Gastroesophageal sphincter (tissue), 4 donors: Measurements from ENCODE around the gene GPR37L1. TPM values are rescaled to one million over a fixed set of nuclear protein-coding genes. Genes with fewer than 3 reads are reported as not detected.

Experiments
- ATAC-seq: fragments of 150-250 bp; one replicate; pipeline ENCODE4 v1.9.1; 2016; ENCODE audit warnings: mild to moderate bottlenecking, moderate library complexity
- H3K27ac ChIP-seq, 4 donors: fragments of 200-600 bp; sonication (generic) in 3 of 4; 1 replicate in 3 of 4; 2 replicates in 1 of 4; pipeline ENCODE4 v1.5.1; 2016 to 2019
- H3K27me3 ChIP-seq: fragments of 200-600 bp; sonication (generic); one replicate; pipeline ENCODE4 v1.5.1; 2019
- H3K36me3 ChIP-seq, 2 donors: fragments of 200-600 bp; sonication (generic); one replicate each; pipeline ENCODE4 v1.5.1; 2019; ENCODE audit warnings: control low read depth in 1 of 2
- H3K4me1 ChIP-seq, 3 donors: fragments of 200-600 bp; sonication (generic); 1 replicate in 2 of 3; 2 replicates in 1 of 3; pipeline ENCODE4 v1.5.1; 2016 to 2019; ENCODE audit warnings: control low read depth in 2 of 3
- H3K4me3 ChIP-seq, 2 donors: fragments of 200-600 bp; sonication (generic); one replicate each; pipeline ENCODE4 v1.5.1; 2019; ENCODE audit warnings: mild to moderate bottlenecking in 1 of 2, moderate library complexity in 1 of 2
- H3K9me3 ChIP-seq, 3 donors: fragments of 200-600 bp; sonication (generic); one replicate each; pipeline ENCODE4 v1.5.1; 2017 to 2019; ENCODE audit warnings: control low read depth in 2 of 3
- EP300 ChIP-seq: sonication (generic); formaldehyde crosslinking; IDR thresholded peaks from one replicate; pipeline ENCODE4 v1.6.1; 2017; ENCODE audit warnings: antibody characterized with exemption, mild to moderate bottlenecking
- POLR2A ChIP-seq, 2 donors: fragments of 450-650 bp; IDR thresholded peaks; one replicate each; pipeline ENCODE4 v1.6.1; 2017; ENCODE audit warnings: antibody characterized with exemption in 2 of 2, mild to moderate bottlenecking in 2 of 2, moderate library complexity in 1 of 2
- POLR2AphosphoS5 ChIP-seq: sonication (generic); formaldehyde crosslinking; IDR thresholded peaks from one replicate; pipeline ENCODE4 v1.6.1; 2017; ENCODE audit warnings: antibody characterized with exemption
- WGBS, 2 donors: methylation state at CpG; one replicate each; pipeline ENCODE4 v1.1.5; 2018; ENCODE audit warnings: low coverage in 1 of 2; 5-methylcytosine and 5-hydroxymethylcytosine counted together
- total RNA-seq, 4 donors: library from RNA; depleted of rRNA; stranded (reverse); fragments of >200 nt; gene quantifications; one replicate each; pipeline ENCODE4 v1.1.0, GENCODE V29; 2016
- TF ChIP-seq, protein P1 (sequence below), 4 experiments: fragments of 200-600 bp in 2 of 4; fragments of 450-650 bp in 2 of 4; sonication (generic) in 1 of 4; IDR thresholded peaks; one replicate each; pipeline ENCODE4 v1.5.1; 2017 to 2019; ENCODE audit warnings: antibody characterized with exemption in 4 of 4, mild to moderate bottlenecking in 2 of 4, moderate library complexity in 2 of 4

GPR37L1 gene
- total RNA-seq, 4 donors from 2014 or later: 0.16 to 0.39 (median 0.27) TPM

- peak overlapping the region in 1 of 4 donors; percentile 54 for H3K27ac ChIP-seq
- 84 to 86% methylated on average over 5 to 9 of the region's 16 CpGs for WGBS, 2 donors
Observed at GRCh38 chr1:202159534-202160371, 37.0 kb downstream of the GPR37L1 start.

GRCh38 chr1:202160377-202160940 is 37.7 kb downstream of the GPR37L1 start, which contains the start of gene PTPN7:
Gene PTPN7 (minus strand): TSS chr1:202160602. CDS start chr1:202159402, 1,200 bp downstream.
- Histone ChIP-seq H3K4me3 (peak within 1 kb of the TSS in 1 of 2 donors; percentile 27), H3K9me3 (no peaks in the 10 kb centered on the region), H3K4me1 (no peaks in the 10 kb centered on the region), H3K27me3 (no peaks in the 10 kb centered on the region), H3K27ac (peak within 1 kb of the TSS in 1 of 4 donors; percentile 54), H3K36me3 (no peaks in the 10 kb centered on the region)
- no peak for ATAC-seq
- TF ChIP-seq POLR2A (IDR thresholded peaks at IDR 0.05) (no peak), EP300 (no peak), POLR2AphosphoS5 (no peak)
- TF ChIP-seq, protein P1, sequence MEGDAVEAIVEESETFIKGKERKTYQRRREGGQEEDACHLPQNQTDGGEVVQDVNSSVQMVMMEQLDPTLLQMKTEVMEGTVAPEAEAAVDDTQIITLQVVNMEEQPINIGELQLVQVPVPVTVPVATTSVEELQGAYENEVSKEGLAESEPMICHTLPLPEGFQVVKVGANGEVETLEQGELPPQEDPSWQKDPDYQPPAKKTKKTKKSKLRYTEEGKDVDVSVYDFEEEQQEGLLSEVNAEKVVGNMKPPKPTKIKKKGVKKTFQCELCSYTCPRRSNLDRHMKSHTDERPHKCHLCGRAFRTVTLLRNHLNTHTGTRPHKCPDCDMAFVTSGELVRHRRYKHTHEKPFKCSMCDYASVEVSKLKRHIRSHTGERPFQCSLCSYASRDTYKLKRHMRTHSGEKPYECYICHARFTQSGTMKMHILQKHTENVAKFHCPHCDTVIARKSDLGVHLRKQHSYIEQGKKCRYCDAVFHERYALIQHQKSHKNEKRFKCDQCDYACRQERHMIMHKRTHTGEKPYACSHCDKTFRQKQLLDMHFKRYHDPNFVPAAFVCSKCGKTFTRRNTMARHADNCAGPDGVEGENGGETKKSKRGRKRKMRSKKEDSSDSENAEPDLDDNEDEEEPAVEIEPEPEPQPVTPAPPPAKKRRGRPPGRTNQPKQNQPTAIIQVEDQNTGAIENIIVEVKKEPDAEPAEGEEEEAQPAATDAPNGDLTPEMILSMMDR (IDR thresholded peaks at IDR 0.05): no peak
- 50 to 70% methylated on average over 3 to 8 of the region's 17 CpGs for WGBS, 2 donors

More at GRCh38 chr1:202159534-202160371, 37.0 kb downstream of the GPR37L1 start:
- no peaks in the 10 kb centered on the region for H3K9me3 ChIP-seq
- no peaks in the 10 kb centered on the region for H3K27me3 ChIP-seq
- TF ChIP-seq POLR2A (IDR thresholded peaks at IDR 0.05): no peak
- TF ChIP-seq, protein P1 (IDR thresholded peaks at IDR 0.05): no peak
- TF ChIP-seq EP300: no peak
- no peak for TF ChIP-seq POLR2AphosphoS5
- H3K4me1 ChIP-seq: no peaks in the 10 kb centered on the region
- no peaks in the 10 kb centered on the region for H3K36me3 ChIP-seq
- peak overlapping the region in 1 of 2 donors; percentile 27 for H3K4me3 ChIP-seq
- no peak for ATAC-seq

DNA sequence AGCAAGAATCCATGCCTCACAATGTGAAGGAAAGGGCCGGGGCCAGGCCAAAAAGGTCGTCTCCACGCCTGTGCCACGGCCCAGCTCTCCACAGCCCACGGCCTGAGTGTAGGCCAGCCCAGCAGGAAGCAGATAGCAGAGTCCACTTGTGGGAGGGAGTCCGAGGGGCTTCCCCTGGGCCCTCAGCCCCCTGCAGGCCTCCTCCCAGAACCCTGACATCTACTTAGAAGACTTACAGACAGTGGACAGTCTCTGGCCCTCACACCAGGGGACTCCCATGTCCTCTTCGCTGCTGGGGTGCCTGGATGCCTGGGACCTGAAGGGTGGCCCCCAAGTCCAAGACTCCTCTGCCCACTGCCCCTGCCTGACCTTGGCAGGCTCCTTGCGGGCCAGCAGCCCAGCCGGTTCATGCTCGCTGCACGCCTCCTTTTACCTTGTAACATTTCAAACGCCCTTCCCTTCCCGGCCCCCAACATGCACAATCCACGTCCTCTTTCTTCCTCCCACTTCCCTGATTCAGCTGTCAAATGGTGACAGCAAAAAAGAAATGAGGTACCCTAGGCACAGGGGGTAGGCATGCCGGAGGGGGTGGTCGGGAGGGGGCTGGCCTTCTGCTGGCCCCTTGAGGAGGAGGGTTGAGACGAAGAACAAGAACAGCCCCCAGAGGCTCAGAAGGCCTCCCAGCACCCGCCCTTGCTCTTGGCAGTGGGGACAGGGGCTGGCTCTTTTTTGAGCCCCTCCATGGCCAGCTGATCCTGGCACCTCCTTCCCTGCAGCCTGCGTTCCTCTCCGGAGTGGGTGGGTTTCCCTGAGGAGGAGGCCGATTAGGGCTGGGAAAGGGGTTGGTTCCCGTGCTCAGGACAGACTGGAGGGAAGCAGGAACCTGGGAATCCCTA is 38.7 kb downstream of the GPR37L1 start:
- H3K27ac ChIP-seq: peak overlapping the region in 1 of 4 donors; percentile 54

DNA sequence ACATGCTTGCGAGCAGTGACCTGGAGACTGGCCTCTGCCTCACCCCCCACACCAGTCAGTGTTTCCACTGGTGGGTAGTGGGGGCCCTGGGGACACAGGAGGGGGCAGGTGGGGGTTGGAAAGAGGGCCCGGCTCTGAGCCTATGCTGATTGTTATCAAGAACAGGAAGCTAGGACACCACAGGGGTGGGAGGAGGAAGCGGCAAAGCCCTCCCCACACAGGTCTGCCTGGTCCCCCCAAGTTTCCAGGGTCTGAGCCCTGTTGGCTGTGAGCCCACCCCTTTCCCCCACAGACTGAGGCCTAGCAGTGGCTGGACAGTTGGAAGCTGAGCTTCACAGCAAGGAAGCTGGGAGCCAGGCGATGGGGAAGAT is 39.3 kb downstream of the GPR37L1 start:
- WGBS, 2 donors: 86% methylated on average over 1 of the region's 4 CpGs; no CpG with 5 or more reads in 1 of the 2 donors
- Histone ChIP-seq H3K4me1 (no peaks in the 10 kb centered on the region), H3K27ac (peak overlapping the region in 1 of 4 donors; percentile 54), H3K4me3 (no peak overlapping the region), H3K36me3 (no peaks in the 10 kb centered on the region), H3K27me3 (no peaks in the 10 kb centered on the region), H3K9me3 (no peaks in the 10 kb centered on the region)
- no peak for ATAC-seq
- no peak for TF ChIP-seq POLR2A (IDR thresholded peaks at IDR 0.05)
- TF ChIP-seq, protein P1 (IDR thresholded peaks at IDR 0.05): no peak
- no peak for TF ChIP-seq EP300
- no peak for TF ChIP-seq POLR2AphosphoS5

More for the DNA sequence above, 38.7 kb downstream of the GPR37L1 start:
- no peaks in the 10 kb centered on the region for H3K27me3 ChIP-seq
- no peaks in the 10 kb centered on the region for H3K36me3 ChIP-seq
- no peak for ATAC-seq
- H3K4me1 ChIP-seq: no peaks in the 10 kb centered on the region
- H3K9me3 ChIP-seq: no peaks in the 10 kb centered on the region
- WGBS, 2 donors: 75 to 100% methylated on average over 4 to 12 of the region's 22 CpGs
- TF ChIP-seq POLR2A (IDR thresholded peaks at IDR 0.05) (no peak), POLR2AphosphoS5 (no peak), EP300 (no peak)
- TF ChIP-seq, protein P1 (IDR thresholded peaks at IDR 0.05): no peak
- H3K4me3 ChIP-seq: no peak overlapping the region
